ENCODE data around the gene MED16.
A peak's percentile ranks its signal among the peaks of the same experiment; 100 is the strongest.

Gene MED16

DNA sequence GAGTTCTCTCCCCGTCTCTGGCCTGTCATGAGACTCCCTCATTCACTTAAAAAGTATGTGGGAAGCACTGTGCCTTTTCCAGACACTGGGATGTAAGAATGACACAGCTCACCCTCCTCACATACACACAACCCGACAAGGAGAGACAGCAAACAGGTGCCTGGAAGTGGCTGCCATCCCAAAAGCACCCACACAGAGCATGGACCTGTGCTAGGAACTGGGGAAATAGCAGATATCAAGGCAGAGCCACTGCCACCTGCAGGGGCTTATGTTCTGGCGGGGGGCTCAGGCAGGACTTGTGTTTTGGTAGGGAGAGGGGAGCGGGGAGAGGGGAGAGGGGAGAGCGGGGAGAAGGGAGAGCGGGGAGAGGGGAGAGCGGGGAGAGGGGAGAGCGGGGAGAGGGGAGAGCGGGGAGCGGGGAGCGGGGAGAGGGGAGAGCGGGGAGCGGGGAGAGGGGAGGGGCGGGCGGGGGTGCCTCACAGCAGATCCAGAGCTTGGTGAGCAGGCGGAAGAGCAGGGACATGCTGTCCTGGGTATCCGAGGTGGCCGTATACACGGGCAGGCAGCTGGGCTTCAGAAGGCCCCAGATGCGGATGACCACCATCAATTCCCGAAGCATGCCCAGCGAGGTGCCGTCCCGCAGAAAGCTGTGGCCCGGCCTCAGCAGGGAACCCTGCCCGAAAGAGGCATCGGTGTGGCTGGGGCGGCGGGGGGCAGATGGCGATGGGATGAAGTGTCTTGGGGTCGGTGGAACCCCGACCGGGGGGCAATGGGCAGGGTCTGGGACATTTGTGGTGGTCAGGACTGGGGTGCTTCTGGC is 21.3 kb downstream of the MED16 start:
- no peaks in the 10 kb centered on the region for H3K27me3 ChIP-seq
- TF ChIP-seq CTCF (IDR thresholded peaks at IDR 0.05), result no peak
- no peak overlapping the region for H3K4me3 ChIP-seq (ENCODE audit: low read depth in 1 of 2, low read length in 1 of 2)
- no peaks in the 10 kb centered on the region for H3K9me3 ChIP-seq
- H3K36me3 ChIP-seq, result peaks cover 78% of the 10 kb centered on the region
- H3K4me1 ChIP-seq (ENCODE audit: control insufficient read depth in 1 of 2, insufficient read depth in 1 of 2, low read depth in 1 of 2, low read length in 1 of 2), result peaks cover 7 to 10% of the 10 kb centered on the region in 2 experiments
- peak overlapping the region; percentile 14 for H3K27ac ChIP-seq

DNA sequence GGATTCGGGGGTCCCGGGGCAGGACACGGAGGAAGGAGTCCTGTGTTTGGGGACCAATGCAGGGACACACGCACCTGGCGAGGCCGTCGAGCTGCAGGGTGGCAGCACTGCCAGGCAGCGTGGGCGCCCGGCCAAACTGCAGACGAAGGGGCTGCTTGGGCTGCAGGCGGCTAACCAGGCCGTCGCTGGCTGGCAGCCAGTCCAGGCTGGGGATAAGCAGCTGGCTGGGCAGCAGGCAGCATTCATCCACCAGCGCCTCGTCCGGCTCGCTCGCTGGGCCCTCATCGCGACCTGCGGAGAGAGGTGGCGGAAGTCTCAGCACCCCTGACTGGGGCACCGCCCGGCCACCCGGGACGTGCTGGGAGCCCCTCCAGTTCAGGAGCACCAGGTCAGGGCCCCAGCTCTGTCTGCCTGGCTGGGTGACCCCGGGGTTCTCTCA is 22.0 kb downstream of the MED16 start:
- no peaks in the 10 kb centered on the region for H3K27me3 ChIP-seq
- peaks cover 7 to 10% of the 10 kb centered on the region in 2 experiments for H3K4me1 ChIP-seq (ENCODE audit: control insufficient read depth in 1 of 2, insufficient read depth in 1 of 2, low read depth in 1 of 2, low read length in 1 of 2)
- H3K4me3 ChIP-seq (ENCODE audit: low read depth in 1 of 2, low read length in 1 of 2), result no peak overlapping the region
- H3K36me3 ChIP-seq, result peaks cover 71% of the 10 kb centered on the region
- TF ChIP-seq CTCF (IDR thresholded peaks at IDR 0.05), result no peak
- H3K27ac ChIP-seq, result no peak overlapping the region
- no peaks in the 10 kb centered on the region for H3K9me3 ChIP-seq

- peaks cover 64% of the 10 kb centered on the region for H3K36me3 ChIP-seq
- H3K27ac ChIP-seq, result no peak overlapping the region
- no peaks in the 10 kb centered on the region for H3K9me3 ChIP-seq
- H3K27me3 ChIP-seq, result no peaks in the 10 kb centered on the region
- H3K4me1 ChIP-seq (ENCODE audit: control insufficient read depth in 1 of 2, insufficient read depth in 1 of 2, low read depth in 1 of 2, low read length in 1 of 2), result peaks cover 7 to 10% of the 10 kb centered on the region in 2 experiments
- no peak overlapping the region for H3K4me3 ChIP-seq (ENCODE audit: low read depth in 1 of 2, low read length in 1 of 2)
- TF ChIP-seq CTCF (IDR thresholded peaks at IDR 0.05), result no peak
These were observed 22.7 kb downstream of the MED16 start for GRCh38 chr19:870314-870713.

DNA sequence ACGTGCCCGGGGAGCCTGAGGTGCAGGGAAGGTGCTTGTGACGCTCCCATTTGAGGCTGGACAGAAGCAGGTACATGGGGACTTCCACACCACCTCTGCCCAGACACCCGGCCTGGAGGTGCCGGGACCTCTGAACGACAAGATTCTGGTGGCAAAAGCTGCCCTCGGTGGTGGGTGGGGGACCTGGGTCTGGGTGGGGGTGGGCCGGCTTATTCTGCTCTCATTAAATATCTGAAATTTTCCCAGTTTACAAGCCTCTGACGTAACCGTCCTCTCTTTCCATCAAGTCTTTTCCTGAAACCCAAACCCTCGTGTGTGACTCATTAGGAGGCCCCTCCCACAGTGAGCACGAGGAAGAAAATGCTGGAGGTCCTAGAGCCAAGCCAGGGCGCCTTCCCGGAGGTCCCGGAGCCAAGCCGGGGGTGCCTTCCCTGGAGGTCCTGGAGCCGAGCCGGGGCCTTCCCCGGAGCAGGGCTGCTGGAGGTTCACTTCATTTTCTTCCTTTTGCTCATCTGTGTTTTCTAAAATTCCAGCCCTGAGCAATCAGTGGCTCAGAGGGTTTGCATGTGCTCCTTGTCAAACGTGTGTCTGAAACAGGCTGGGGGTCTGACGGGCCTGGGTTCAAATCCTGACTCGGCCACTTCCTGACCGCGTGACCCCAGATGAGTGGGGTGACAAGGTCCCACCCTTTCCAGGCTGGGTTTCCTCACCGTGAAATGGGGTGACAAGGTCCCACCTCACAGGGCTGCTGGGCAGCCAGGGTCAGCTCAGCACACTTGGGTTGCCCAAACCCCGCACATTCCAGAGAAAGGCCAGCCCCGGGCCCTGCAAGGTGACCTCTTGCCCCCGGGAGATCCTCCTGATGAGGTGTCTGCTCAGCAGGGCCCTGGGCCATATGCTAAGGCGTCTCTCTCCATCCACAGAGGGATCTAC is 23.5 kb downstream of the MED16 start:
- TF ChIP-seq CTCF (IDR thresholded peaks at IDR 0.05), result no peak
- H3K4me3 ChIP-seq (ENCODE audit: low read depth in 1 of 2, low read length in 1 of 2), result no peak overlapping the region
- H3K27me3 ChIP-seq, result no peaks in the 10 kb centered on the region
- peaks cover 56% of the 10 kb centered on the region for H3K36me3 ChIP-seq
- peak overlapping the region; percentile 18 for H3K27ac ChIP-seq
- no peaks in the 10 kb centered on the region for H3K9me3 ChIP-seq
- H3K4me1 ChIP-seq (ENCODE audit: control insufficient read depth in 1 of 2, insufficient read depth in 1 of 2, low read depth in 1 of 2, low read length in 1 of 2), result peaks cover 7 to 10% of the 10 kb centered on the region in 2 experiments

DNA sequence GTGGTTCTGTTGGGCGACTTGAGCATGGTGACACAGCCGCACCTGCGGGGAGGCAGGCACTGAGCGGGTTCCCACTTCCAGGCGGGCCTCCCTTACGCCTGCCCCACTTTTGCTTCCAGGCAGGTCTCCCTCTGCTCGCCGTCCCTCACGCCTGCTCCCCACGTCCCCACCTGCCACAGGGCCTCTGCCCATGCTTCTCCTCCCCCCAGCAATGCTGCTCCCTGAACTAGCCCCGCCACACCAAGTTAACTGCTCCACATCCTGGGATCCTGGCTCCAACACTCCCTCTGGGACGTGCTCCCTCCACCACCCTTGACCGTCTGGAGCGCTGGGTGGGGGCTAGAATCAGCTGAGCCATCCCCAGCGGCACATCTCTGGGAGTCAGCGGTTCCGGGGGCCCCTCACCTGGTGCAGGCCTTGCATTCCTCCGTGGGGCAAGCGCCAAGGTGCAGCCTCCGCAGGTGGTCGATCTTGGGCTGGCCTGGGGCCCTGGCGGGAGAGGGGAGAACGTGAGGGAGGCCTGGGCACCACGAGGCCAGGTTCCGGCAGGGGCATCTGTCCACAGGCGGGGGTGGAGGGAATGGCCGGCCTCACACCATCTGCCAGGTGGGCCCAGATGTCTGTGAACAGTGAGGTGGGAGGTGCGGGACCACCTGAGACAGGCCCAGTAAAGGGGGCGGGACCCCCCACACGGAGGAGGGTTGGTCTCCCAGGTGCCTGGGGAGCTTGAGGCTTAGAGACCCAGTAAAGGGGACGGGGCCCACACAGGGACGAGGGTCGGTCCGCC is 24.3 kb downstream of the MED16 start:
- peaks cover 14 to 17% of the 10 kb centered on the region in 2 experiments for H3K4me1 ChIP-seq (ENCODE audit: control insufficient read depth in 1 of 2, insufficient read depth in 1 of 2, low read depth in 1 of 2, low read length in 1 of 2)
- H3K27me3 ChIP-seq, result no peaks in the 10 kb centered on the region
- no peak overlapping the region for H3K4me3 ChIP-seq (ENCODE audit: low read depth in 1 of 2, low read length in 1 of 2)
- H3K36me3 ChIP-seq, result peaks cover 51% of the 10 kb centered on the region
- H3K9me3 ChIP-seq, result no peaks in the 10 kb centered on the region
- no peak overlapping the region for H3K27ac ChIP-seq
- TF ChIP-seq CTCF (IDR thresholded peaks at IDR 0.05), result no peak

Data from neutrophil (primary cell).